ENCODE data around the gene CAV1.

The CAV1 gene

GRCh38 chr7:116530107-116530820 lies 5.4 kb downstream of the CAV1 start:
- DNase-seq (ENCODE audit: low spot score), result no peak

GRCh38 chr7:116532102-116532688 lies 7.4 kb downstream of the CAV1 start:
- no peak for DNase-seq (ENCODE audit: low spot score)

GRCh38 chr7:116534790-116535189 lies 10.0 kb downstream of the CAV1 start:
- DNase-seq (ENCODE audit: low spot score), result peak; percentile 45

- no peak for DNase-seq (ENCODE audit: low spot score)
These were observed 10.6 kb downstream of the CAV1 start for GRCh38 chr7:116535416-116535815.

GRCh38 chr7:116538138-116538537 lies 13.3 kb downstream of the CAV1 start:
- DNase-seq (ENCODE audit: low spot score), result no peak

GRCh38 chr7:116539879-116540278 lies 15.0 kb downstream of the CAV1 start:
- DNase-seq (ENCODE audit: low spot score), result no peak

- no peak for DNase-seq (ENCODE audit: low spot score)
These were observed 15.9 kb downstream of the CAV1 start for GRCh38 chr7:116540743-116541142.

- no peak for DNase-seq (ENCODE audit: low spot score)
These were observed 17.1 kb downstream of the CAV1 start for GRCh38 chr7:116541951-116542350.

GRCh38 chr7:116542618-116543017 lies 17.8 kb downstream of the CAV1 start:
- DNase-seq (ENCODE audit: low spot score), result no peak

- DNase-seq (ENCODE audit: low spot score), result no peak
These were observed 18.8 kb downstream of the CAV1 start for GRCh38 chr7:116543664-116544063.

- no peak for DNase-seq (ENCODE audit: low spot score)
These were observed 19.7 kb downstream of the CAV1 start for GRCh38 chr7:116544487-116544886.

GRCh38 chr7:116545411-116545993 lies 20.7 kb downstream of the CAV1 start:
- DNase-seq (ENCODE audit: low spot score), result no peak

GRCh38 chr7:116546054-116546453 lies 21.2 kb downstream of the CAV1 start:
- no peak for DNase-seq (ENCODE audit: low spot score)

- DNase-seq (ENCODE audit: low spot score), result no peak
These were observed 22.1 kb downstream of the CAV1 start for GRCh38 chr7:116546916-116547315.

GRCh38 chr7:116547347-116547746 lies 22.5 kb downstream of the CAV1 start:
- peak; percentile 65 for DNase-seq (ENCODE audit: low spot score)

GRCh38 chr7:116548506-116548905 lies 23.7 kb downstream of the CAV1 start:
- no peak for DNase-seq (ENCODE audit: low spot score)

- DNase-seq (ENCODE audit: low spot score), result no peak
These were observed 24.5 kb downstream of the CAV1 start for GRCh38 chr7:116549370-116549769.

- DNase-seq (ENCODE audit: low spot score), result no peak
These were observed 26.9 kb downstream of the CAV1 start for GRCh38 chr7:116551692-116552091.

- no peak for DNase-seq (ENCODE audit: low spot score)
These were observed 27.8 kb downstream of the CAV1 start for GRCh38 chr7:116552602-116553001.

GRCh38 chr7:116553168-116553964 lies 28.5 kb downstream of the CAV1 start:
- no peak for DNase-seq (ENCODE audit: low spot score)

- no peak for DNase-seq (ENCODE audit: low spot score)
These were observed 29.6 kb downstream of the CAV1 start for GRCh38 chr7:116554436-116554835.

GRCh38 chr7:116554911-116555310 lies 30.1 kb downstream of the CAV1 start:
- DNase-seq (ENCODE audit: low spot score), result no peak

- DNase-seq (ENCODE audit: low spot score), result no peak
These were observed 32.3 kb downstream of the CAV1 start for GRCh38 chr7:116557066-116557585.
